T1000 (cell line): ENCODE data around the gene GATAD2B.
"Not testable (repeated sequence)": the region's sequence is repeated elsewhere in the genome, so short reads cannot be mapped to it uniquely, and the experiment has no call there.

Experiments
- DNase-seq: peaks from one replicate; lab custom pipeline; 2025; ENCODE audit warnings: mixed read lengths; lab: John Stamatoyannopoulos, UW

GATAD2B gene

DNA sequence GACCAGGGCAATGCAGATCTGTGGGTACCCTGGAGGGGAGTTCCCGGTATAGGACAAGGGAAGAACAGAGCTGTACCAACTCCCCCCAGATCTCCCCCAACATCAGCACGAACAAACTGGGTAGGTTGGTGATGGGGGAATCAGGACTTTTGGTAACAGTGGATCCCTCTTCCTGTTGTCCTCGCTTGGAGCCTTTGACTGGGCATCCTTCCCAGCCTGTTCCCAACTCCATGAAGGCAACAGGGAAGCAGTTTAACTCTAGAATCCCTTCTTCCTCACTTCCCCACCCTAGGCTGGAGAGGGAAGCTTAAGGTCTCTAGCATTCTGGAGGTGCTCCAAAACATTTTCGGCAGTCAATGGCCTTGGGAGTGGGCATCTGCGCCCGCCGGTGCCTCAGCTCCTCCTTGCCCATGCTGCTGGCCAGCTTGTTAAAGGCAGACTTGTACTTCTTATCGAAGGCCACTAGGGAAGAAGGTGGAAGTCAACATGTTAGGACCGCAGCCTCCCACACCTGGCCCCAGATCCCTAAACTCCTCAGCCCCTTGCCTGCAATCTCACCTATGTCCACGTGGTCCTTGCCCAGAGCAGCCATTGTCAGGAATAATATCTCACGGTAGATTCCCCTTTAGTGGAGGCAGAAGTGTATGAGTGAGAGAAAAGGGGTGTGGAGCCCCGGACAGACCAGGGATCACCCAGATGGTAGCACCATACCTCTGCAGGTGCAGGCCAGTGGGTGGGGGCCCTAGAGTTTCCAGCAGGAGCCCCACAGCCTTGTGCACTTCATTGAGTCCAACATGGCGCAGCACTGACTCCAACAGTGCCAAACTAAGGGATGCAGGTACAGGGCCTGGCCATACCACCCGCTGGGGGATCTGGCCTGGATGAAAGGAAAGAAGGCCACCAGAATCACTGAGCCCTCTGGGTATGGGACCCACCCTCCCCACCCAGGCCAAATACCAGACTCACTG lies 7.5 kb upstream of the GATAD2B start:
- DNase-seq = no peak

DNA sequence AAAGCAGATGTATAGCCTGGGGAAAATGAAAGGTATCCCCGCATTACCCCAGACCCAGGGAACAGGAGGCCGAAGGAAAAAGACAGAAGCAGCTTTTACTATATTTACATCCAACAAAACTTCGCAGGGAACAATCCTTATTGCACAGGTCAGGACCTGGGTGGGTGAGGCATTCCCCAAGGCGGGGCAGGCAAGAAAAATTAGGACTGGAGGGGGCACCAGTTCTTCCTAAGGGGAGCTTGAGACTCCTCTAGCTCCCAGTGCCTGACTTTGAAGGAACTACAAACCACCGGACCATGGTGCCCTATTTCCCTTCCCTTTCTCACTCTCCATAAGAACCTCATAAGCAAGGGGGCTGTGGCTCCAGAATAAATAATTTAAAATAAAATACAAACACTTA lies 6.7 kb upstream of the GATAD2B start:
- DNase-seq = no peak

DNA sequence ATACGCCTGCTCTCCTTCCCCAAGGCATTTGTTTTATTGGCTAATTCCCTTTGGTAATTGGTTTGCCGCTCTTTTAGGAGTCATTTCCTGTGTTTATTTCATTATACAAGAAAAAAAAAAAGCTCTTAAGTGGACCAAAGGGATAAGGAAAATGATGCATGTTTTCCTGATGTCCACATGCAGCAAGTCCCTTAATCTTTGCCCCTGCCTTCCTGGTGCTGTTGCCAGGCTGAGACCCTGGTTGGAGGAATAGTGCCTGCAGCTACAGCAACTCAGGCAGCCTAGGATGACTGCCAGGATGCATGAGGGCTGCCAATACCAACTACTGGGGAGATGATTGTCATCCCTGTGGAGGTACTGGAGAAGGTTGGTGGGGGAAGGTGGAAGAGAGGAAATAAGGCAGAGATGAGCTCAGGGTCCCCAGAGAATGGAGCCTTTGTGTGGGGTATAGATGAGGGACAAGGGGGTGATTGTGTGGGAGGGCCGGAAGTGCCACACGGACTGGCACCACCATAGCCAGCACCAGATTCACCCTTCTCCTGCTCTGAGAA lies 6.1 kb upstream of the GATAD2B start:
- no peak for DNase-seq

DNA sequence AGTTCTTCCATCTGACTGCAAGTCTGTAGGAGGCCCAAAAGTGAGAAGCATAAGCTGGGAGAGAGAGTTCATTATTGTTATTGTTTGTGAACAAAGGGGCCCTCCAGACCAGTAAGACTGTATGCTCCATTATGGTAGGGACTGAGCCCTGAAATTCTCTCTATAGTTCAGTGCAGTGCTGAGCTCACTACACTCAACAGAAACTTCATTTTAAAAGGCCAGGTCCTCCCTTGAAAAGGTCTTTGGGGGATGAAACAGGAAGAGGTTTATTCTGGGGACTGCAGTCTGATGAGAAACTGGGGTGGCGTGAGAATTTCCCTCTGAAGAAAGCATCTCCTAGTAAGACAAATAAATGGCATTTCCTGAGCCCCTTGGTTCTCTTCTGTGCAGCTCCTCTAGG lies 5.5 kb upstream of the GATAD2B start:
- no peak for DNase-seq

DNA sequence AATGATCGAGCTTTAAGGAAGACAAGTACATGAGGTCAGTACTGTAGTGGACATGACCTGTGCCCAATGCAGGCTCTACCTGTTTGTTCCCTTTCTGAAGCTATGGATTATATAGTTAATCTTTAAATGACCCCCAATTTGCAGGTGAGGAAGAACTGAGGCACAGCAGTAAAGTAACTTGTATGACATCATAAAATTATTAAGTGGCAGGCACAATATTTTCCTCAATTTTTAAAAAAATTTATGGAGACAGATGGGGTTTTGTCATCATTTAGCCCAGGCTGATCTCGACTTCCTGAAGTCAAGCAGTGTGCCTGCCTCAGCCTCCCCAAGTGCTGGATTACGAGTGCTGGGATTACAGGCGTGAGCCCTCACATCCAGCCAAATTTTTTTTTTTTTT lies 3.6 kb upstream of the GATAD2B start:
- DNase-seq = no peak

DNA sequence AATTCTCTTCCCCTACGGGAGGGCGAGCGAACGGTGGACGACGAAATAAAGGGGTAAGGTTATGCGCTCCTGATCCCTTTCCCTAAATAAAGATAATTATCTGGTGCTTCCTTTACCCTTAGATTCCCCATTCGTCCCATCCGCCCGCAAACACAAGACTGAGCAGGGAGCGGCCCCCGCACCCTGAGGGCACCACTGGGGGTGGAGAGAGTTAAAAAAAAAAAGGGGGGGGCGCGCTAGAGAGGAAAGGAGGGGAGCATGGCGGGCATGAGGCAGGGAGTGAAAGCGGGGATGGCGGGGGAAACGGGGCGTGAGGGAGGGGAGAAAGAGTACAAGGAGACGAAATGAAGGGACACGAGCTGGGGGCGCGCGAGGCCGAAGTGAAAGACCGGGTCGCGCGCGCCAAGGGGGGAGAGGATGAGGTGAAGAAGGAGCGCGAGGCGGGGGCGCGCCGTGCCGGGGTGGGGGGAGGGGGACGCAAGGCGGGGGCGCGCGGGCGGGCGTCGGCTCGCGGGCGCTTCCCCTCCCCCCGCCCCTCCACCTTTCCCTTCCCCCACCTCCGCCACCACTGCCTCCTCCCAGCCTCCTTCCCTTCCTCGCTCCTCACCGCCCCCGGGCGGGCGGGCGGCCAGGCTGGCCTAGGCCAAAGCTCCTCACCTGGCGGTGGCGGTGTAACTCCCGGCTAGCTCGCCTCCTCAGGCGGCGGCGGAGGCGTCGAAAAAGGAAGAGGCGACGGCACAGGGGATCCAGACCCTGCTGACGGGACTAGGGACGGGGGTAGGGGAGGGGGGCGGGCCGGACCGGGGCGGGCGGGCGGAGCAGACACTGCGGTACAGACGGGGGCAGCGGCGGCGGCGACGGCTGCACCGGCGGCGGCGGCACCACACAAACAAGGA lies 448 bp downstream of the GATAD2B start:
- DNase-seq = no peak

DNA sequence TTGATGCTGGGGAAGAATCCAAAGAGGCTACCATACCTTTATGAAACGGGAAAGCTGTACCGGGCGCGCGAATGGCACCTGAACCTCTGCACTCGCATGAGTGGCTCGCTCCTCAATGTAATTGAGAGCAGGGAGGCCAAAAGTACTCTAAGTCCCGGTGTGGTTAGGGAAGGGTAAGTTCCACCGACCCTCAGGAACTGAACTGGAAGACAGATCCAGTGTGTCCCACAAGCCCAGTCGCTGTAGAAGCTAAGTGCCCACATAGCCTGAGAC lies 1.0 kb downstream of the GATAD2B start:
- no peak for DNase-seq

DNA sequence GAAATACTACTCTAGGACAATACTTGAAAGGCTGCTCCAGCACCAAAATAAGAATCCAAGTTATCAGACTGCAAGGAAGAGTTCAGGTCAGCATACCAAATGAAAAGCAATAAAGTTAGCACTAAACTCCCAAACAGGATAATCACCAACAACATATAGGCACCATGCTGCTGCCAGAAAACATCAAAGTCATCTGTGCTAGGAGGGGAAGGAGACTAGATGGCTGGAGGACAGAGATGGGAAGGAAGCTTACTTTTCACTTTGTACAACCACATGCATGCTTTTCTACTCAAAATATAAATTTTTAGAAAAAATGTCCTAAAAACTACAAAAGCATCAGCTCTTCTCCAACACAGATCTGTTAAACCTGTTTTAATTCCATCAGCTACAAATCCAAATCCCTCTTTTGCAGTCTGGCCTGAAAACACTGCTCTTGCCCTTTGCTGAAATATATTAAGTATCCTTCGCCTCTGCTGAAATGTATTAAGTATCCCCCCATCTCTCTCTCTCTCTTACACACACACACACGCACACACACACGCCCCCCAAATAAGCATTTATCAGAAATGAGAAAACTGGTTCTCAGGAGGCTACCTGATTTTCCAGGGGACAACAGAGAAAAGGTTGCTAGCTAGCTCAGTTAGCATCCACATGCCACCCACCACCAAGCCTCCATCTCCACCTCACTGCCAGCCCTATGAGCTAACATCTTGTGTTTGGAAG lies 1.5 kb downstream of the GATAD2B start:
- no peak for DNase-seq

DNA sequence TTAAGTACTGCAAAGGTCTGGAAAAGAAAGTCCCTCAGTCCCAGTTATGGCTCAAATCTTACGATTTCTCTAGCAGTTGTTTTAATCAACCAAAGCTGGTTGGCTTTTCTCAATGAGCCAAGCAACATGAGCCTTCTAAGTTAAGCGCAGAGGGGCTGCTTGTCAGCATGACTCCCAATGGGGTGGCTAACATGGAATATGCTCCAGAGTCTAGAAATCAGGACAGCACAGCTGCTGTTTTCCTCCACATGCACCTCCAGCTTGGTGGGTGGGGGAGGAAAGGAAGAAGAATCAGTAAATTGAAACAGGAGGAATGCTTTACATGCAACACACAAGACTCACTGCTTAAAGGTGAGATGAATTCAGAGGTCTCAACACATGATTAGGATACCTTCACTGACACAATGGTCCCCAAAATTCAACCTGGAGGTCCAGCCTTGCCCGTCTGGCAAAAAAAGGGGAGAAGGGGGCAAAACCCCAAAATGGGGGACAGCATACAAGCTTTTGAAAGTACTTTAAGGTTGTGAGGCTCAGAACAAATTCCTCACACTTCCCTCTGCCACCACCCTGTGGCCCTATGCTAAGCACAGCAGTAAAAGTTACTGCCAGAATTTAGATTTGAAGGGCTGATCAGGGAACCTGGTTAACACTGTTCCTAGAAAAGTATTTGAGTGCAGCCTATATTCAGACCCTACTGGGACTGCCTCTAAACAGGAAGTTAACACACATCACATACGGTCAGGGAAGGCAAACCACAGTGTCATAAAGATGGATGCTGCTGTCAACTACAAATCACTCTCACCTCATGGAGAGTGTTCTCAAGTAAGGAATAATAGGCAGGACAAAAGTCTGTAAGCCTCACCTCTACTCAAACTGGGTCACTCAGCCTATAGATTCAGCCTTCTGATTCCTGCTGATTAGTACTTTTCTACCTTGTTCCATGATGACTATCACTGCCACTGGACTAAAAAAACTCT lies 2.6 kb downstream of the GATAD2B start:
- DNase-seq = no peak

DNA sequence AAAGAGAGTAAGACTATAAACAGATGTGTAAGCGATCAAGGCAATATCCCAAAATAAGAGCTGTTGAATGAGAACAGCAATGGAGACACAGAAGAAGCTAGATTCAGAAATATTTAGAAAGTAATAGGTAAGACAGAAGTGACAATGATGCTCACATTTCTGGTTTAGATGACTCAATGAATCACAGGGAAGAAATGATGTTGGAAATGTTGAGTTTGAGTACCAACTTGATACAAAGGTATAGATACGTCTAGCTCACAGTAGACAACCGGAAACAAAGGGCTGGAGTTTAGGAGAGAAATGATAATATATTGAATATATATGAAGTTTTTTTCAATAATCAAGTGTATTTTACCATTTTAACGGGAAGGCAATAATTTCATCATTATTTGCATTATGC lies 6.5 kb downstream of the GATAD2B start:
- DNase-seq = no peak

DNA sequence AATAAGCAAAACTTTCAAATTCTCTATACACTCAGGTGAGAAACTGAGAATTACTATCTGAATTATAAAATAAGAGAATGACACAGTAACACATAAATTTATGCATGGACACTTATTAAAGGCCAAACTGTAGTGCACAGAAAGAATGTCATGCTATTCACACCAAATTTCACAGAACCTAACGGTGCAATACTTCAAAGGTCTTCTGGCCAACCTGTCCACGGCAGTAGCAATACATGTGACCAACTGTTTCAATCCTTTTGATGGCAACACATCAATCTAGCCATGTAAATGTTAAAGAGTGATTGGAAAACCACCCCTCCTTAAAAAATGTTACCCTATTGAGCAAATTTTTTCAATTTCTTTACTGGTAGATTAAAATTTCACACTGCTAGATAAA lies 10.4 kb downstream of the GATAD2B start:
- no peak for DNase-seq

DNA sequence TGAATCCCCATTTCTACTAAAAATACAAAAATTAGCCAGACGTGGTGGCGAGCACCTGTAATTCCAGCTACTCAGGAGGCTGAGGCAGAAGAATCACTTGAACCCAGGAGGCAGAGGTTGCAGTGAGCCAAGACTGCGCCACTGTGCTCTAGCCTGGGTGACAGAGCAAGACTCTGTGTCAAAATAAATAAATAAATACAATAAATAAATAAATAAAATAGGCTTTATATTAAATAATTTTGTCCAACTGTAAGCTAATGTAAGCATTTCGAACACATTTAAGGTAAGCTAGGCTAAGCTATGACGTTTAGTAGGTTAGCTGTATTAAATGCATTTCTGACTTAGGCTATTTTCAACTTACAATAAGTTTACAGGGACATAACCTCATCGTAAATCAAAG lies 12.2 kb downstream of the GATAD2B start:
- not testable (repeated sequence) for DNase-seq

DNA sequence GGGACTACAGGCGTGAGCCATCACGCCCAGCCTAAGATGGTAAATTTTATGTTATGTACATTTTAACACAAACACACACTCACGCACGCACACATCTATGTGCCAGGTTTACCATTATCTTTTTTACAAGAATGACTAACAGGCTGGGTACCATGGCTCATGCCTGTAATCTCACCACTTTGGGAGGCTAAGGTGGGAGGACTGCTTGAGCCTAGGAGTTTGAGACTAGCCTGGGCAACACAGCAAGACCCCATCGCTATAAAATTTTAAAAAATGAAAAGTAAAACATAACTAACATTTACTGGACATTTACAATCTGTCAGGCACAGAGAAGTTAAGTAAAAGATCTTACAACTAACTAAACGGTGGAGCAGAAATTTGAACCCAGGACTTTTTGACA lies 14.7 kb downstream of the GATAD2B start:
- no peak for DNase-seq

DNA sequence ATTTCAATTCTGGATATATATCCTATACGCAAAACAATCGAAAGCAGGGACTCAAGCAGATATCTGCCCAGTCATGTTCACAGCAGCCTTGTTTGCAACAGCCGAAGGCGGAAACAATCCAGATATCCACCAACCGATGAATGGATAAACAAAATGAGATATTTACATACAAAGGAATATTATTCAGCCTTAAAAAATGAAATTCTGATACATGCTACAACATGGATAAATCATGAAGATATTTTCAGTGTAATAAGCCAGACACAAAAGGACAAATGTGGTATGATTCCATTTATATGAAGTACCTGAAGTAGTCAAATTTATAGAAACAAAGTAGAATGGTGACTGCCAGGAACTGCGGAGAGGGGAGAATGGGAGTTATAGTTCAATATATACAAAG lies 15.6 kb downstream of the GATAD2B start:
- no peak for DNase-seq

DNA sequence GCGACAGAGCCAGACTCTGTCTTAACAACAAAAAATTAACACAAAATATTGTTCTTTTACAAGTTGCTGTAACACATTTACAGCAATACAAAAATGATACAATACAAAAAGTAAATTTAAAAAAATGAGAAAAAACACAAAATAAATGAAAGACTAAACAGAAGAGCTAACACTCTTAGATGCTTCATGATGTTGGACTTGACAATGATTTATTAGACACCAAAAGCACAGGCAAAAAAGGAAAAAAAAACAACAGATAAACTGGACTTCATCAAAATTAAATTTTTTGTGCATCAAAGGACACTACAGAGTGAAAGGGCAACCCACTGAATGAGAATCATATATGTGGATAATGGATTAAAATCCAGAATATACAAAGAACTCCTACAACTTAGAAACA lies 16.4 kb downstream of the GATAD2B start:
- no peak for DNase-seq

DNA sequence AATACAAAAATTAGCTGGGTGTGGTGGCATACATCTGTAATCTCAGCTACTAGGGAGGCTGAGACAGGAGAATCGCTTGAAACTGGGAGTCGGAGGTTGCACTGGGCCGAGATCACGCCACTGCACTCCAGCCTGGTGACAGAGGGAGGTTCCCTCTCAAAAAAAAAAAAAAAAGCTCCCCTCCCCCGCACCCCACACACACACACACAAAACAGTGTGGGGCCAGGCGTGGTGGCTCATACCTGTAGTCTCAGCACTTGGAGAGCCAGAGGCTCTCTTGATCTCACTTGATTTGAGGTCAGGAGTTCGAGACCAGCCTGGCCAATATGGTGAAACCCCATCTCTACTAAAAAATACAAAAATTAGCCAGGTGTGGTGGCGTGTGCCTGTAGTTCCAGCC lies 16.9 kb downstream of the GATAD2B start:
- not testable (repeated sequence) for DNase-seq

DNA sequence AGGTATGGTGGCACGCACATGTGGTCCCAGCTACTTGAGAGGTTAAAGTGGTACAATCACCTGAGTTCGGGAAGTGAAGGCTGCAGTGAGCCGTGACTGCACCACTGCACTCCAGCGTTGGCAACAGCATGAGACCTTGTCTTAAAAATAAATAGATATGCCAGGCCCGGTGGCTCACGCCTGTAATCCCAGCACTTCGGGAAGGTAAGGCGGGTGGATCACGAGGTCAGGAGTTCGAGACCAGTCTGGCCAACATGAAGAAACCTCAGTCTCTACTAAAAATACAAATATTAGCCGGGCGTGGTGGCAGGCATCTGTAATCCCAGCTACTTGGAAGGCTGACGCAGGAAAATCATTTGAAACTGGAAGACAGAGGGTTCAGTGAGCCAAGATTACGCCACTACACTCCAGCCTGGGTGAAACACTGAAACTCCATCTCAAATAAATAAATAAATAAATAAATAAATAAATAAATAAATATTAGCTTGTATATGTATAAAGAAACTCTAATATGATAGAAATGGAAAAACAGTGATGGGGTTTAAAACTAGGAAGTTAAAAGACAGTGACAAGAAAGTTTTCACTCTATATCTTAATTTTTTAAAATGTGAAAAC lies 18.8 kb downstream of the GATAD2B start:
- no peak for DNase-seq

DNA sequence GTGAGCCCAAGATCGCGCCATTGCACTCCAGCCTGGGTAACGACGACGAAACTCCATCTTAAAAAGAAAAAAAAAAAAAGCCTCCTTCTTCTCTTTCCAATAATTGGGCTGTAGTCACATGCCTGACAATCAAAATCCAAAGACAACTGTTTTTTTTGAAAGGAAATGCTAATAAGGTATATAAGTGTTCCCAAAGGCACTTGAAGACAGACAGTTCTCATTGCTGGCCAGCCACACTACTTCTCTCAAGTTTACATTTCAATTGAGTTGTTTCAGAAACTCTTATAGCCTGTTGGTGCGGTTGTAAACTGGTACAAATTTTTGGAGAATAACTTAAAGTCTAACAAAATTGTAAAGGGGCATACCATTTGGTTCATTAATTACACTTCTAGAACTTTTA lies 23.3 kb downstream of the GATAD2B start:
- no peak for DNase-seq

DNA sequence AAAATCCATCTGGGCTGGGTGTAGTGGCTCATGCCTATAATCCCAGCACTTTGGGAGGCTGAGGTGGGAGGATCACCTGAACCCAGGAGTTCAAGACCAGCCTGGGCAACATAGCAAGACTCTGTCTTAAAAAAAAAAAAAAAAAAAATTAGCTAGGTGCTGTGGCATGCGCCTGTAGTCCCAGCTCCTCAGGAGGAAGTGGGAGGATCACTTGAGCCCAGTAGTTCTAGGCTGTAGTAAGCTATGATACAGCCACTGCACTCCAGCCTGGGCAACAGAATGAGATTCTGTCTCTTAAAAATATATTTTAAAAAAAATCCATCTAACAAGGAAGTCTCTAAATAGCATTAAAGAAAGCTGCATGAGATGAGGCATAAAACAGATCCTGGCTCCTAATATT lies 26.9 kb downstream of the GATAD2B start:
- DNase-seq = not testable (repeated sequence)

DNA sequence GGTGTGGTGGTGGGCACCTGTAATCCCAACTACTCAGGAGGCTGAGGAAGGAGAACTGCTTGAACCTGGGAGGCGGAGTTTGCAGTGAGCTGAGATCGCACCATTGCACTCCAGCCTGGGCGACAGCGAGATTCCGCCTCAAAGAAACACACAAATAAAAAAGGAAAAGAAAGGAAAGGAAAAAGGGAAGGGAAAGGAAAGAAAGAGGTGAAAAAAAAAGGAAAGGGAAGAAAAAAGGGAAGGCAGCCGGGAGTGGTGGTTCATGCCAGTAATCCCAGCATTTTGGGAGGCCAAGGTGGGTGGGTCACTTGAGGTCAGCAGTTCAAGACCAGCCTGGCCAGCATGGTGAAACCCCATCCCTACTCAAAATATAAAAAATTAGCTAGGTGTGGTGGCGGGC lies 31.7 kb downstream of the GATAD2B start:
- DNase-seq = not testable (repeated sequence)

DNA sequence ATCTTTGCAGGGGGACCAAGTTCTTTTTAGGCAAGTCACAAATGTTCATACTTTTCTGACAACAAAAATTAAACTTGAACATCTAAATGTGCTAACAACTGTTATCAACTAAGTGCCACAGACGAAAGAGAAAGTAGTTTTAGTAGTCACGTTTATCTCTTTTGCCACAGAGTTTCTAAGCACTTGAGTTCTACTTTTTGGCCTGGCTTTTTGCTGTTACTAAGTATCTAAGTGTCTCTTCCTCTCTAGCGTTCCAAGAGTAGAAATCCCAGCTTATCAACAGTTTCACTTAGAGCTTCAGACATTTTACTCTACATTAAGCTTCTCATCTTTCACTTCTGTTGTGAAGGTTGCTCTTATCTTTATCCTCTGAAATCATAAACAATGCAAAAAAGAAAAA lies 34.2 kb downstream of the GATAD2B start:
- DNase-seq = no peak
